ENCODE measurements around the gene KANK2. TPM values are rescaled to one million over a fixed set of nuclear protein-coding genes. Genes with fewer than 3 reads are reported as not detected.
"Not testable (repeated sequence)": the region's sequence is repeated elsewhere in the genome, so short reads cannot be mapped to it uniquely, and the experiment has no call there.

KANK2 gene
- total and polyA plus RNA-seq, 3 experiments from 2014 or later: 0.16 to 2.3 (median 2.0) TPM

- Mint-ChIP-seq H3K4me1 (peaks cover 0 to 2% (median 0%) of the 10 kb centered on the region in 3 donors), H3K36me3 (peaks cover 3 to 38% (median 11%) of the 10 kb centered on the region in 3 donors), H3K4me3 (no peak overlapping the region), H3K27me3 (no peaks in the 10 kb centered on the region), H3K9me3 (no peaks in the 10 kb centered on the region), H3K27ac (peak overlapping the region in 1 of 8 donors; percentile 68)
- Histone ChIP-seq H3K4me3 (ENCODE audit: low read length) (no peak overlapping the region), H3K4me1 (ENCODE audit: insufficient read depth, low read length) (no peaks in the 10 kb centered on the region), H3K9me3 (ENCODE audit: low read length) (no peaks in the 10 kb centered on the region), H3K27me3 (ENCODE audit: insufficient read depth, low read length, poor library complexity, severe bottlenecking) (no peaks in the 10 kb centered on the region), H3K36me3 (ENCODE audit: insufficient read depth, low read length) (peaks cover 21% of the 10 kb centered on the region), H3K27ac (ENCODE audit: low read depth, low read length) (no peak overlapping the region)
- POLR2A ChIA-PET: no interaction called here
- no peak for DNase-seq
- CTCF ChIA-PET: interaction anchor here (3.3 to 3.8 kb wide), 2 partner anchors 42 to 96 kb away, joined by 9 to 29 read pairs; partner anchors contain the start of gene LDLR
These were observed 65.9 kb downstream of the KANK2 start for GRCh38 chr19:11131471-11131870.

- peaks cover 3 to 41% (median 13%) of the 10 kb centered on the region in 3 donors for H3K36me3 Mint-ChIP-seq
- Histone ChIP-seq H3K4me1 (ENCODE audit: insufficient read depth, low read length) (peaks cover 2% of the 10 kb centered on the region), H3K4me3 (ENCODE audit: low read length) (no peak overlapping the region), H3K27me3 (ENCODE audit: insufficient read depth, low read length, poor library complexity, severe bottlenecking) (no peaks in the 10 kb centered on the region), H3K9me3 (ENCODE audit: low read length) (no peaks in the 10 kb centered on the region), H3K27ac (ENCODE audit: low read depth, low read length) (no peak overlapping the region), H3K36me3 (ENCODE audit: insufficient read depth, low read length) (peaks cover 24% of the 10 kb centered on the region)
- CTCF ChIA-PET: interaction anchor here (3.3 to 3.8 kb wide), 2 partner anchors 42 to 95 kb away, joined by 9 to 29 read pairs; partner anchors contain the start of gene LDLR
- peaks cover 0 to 4% (median 3%) of the 10 kb centered on the region in 3 donors for H3K4me1 Mint-ChIP-seq
- peak overlapping the region in 3 of 8 donors; percentile 36 to 79 (median 68) for H3K27ac Mint-ChIP-seq
- peak; percentile 54 to 78 (median 61) for DNase-seq
- POLR2A ChIA-PET: no interaction called here
- H3K4me3 Mint-ChIP-seq: no peak overlapping the region
- H3K27me3 Mint-ChIP-seq: no peaks in the 10 kb centered on the region
- H3K9me3 Mint-ChIP-seq: no peaks in the 10 kb centered on the region
These were observed 66.4 kb downstream of the KANK2 start for GRCh38 chr19:11130824-11131455.

DNA sequence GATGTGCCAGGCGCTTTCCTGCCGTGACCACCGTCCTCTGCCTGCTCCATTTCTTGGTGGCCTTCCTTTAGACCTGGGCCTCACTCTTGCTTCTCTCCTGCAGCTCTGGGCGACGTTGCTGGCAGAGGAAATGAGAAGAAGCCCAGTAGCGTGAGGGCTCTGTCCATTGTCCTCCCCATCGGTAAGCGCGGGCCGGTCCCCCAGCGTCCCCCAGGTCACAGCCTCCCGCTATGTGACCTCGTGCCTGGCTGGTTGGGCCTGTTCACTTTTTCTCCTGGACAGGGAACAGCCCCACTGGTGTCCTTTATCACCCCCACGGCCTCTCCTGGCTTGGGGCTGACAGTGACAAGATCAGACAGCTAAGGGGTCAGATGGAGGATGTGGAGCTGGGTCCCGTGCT lies 69.4 kb downstream of the KANK2 start:
- Mint-ChIP-seq H3K36me3 (peaks cover 3 to 46% (median 13%) of the 10 kb centered on the region in 3 donors), H3K4me1 (peaks cover 0 to 4% (median 3%) of the 10 kb centered on the region in 3 donors), H3K27me3 (no peaks in the 10 kb centered on the region), H3K9me3 (no peaks in the 10 kb centered on the region), H3K4me3 (no peak overlapping the region), H3K27ac (peak overlapping the region in 1 of 8 donors; percentile 83)
- Histone ChIP-seq H3K36me3 (ENCODE audit: insufficient read depth, low read length) (peaks cover 30% of the 10 kb centered on the region), H3K4me1 (ENCODE audit: insufficient read depth, low read length) (peaks cover 3% of the 10 kb centered on the region), H3K27me3 (ENCODE audit: insufficient read depth, low read length, poor library complexity, severe bottlenecking) (no peaks in the 10 kb centered on the region), H3K9me3 (ENCODE audit: low read length) (no peaks in the 10 kb centered on the region), H3K27ac (ENCODE audit: low read depth, low read length) (no peak overlapping the region), H3K4me3 (ENCODE audit: low read length) (no peak overlapping the region)
- ChIA-PET CTCF (interaction anchor here (2.2 to 3.8 kb wide), 2 partner anchors 92 to 355 kb away, joined by 6 to 29 read pairs; no protein-coding TSS in a partner anchor), POLR2A (no interaction called here)
- DNase-seq: no peak

GRCh38 chr19:11125994-11126685 lies 71.2 kb downstream of the KANK2 start:
- Histone ChIP-seq H3K9me3 (ENCODE audit: low read length) (no peaks in the 10 kb centered on the region), H3K36me3 (ENCODE audit: insufficient read depth, low read length) (peaks cover 23% of the 10 kb centered on the region), H3K27ac (ENCODE audit: low read depth, low read length) (no peak overlapping the region), H3K4me3 (ENCODE audit: low read length) (no peak overlapping the region), H3K27me3 (ENCODE audit: insufficient read depth, low read length, poor library complexity, severe bottlenecking) (no peaks in the 10 kb centered on the region), H3K4me1 (ENCODE audit: insufficient read depth, low read length) (peaks cover 3% of the 10 kb centered on the region)
- ChIA-PET CTCF (interaction anchor here (0.6 to 4.2 kb wide), 24 partner anchors 10 to 357 kb away, joined by 3 to 55 read pairs (median 4); partner anchors contain the start of genes LDLR and SPC24), POLR2A (interaction anchor here (0.6 to 0.8 kb wide), 5 partner anchors 30 to 163 kb away, joined by 3 read pairs; no protein-coding TSS in a partner anchor)
- H3K4me1 Mint-ChIP-seq: peaks cover 0 to 4% (median 1%) of the 10 kb centered on the region in 3 donors
- no peaks in the 10 kb centered on the region for H3K9me3 Mint-ChIP-seq
- peaks cover 3 to 39% (median 11%) of the 10 kb centered on the region in 3 donors for H3K36me3 Mint-ChIP-seq
- peak overlapping the region in 5 of 8 donors; percentile 31 to 54 (median 47) for H3K27ac Mint-ChIP-seq
- H3K27me3 Mint-ChIP-seq: no peaks in the 10 kb centered on the region
- DNase-seq: peak; percentile 53 to 84 (median 64)
- H3K4me3 Mint-ChIP-seq: no peak overlapping the region

DNA sequence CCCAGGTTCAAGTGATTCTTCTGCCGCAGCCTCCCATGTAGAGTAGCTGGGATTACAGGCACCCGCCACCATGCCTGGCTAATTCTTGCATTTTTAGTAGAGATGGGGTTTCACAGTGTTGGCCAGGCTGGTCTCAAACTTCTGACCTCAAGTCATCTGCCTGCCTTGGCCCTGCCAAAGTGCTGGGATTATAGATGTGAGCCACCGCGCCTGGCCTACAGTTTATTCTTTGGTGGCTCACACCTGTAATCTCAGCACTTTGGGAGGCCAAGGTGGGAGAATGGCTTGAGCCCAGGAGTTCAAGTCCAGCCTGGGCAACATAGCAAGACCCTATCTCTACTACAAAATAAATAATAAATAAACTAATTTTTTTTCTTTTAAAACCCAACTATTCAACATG lies 73.2 kb downstream of the KANK2 start:
- H3K4me3 ChIP-seq (ENCODE audit: low read length); H3K4me1 Mint-ChIP-seq; H3K27me3 ChIP-seq (ENCODE audit: insufficient read depth, low read length, poor library complexity, severe bottlenecking); H3K27ac ChIP-seq (ENCODE audit: low read depth, low read length); H3K27ac Mint-ChIP-seq; H3K9me3 ChIP-seq (ENCODE audit: low read length); H3K4me1 ChIP-seq (ENCODE audit: insufficient read depth, low read length); H3K27me3 Mint-ChIP-seq; POLR2A ChIA-PET; H3K4me3 Mint-ChIP-seq; DNase-seq; H3K9me3 Mint-ChIP-seq: not testable (repeated sequence)
- CTCF ChIA-PET: interaction anchor here (1.2 to 4.2 kb wide), 3 partner anchors 8 to 90 kb away, joined by 5 to 55 read pairs (median 15); no protein-coding TSS in a partner anchor
- H3K36me3 ChIP-seq (ENCODE audit: insufficient read depth, low read length): peaks cover 33% of the 10 kb centered on the region
- peaks cover 3 to 40% (median 17%) of the 10 kb centered on the region in 3 donors for H3K36me3 Mint-ChIP-seq

DNA sequence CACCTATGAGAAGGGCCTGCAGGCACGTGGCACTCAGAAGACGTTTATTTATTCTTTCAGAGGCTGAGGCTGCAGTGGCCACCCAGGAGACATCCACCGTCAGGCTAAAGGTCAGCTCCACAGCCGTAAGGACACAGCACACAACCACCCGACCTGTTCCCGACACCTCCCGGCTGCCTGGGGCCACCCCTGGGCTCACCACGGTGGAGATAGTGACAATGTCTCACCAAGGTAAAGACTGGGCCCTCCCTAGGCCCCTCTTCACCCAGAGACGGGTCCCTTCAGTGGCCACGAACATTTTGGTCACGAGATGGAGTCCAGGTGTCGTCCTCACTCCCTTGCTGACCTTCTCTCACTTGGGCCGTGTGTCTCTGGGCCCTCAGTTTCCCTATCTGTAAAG lies 74.2 kb downstream of the KANK2 start:
- Histone ChIP-seq H3K9me3 (ENCODE audit: low read length) (no peaks in the 10 kb centered on the region), H3K27me3 (ENCODE audit: insufficient read depth, low read length, poor library complexity, severe bottlenecking) (no peaks in the 10 kb centered on the region), H3K4me3 (ENCODE audit: low read length) (no peak overlapping the region), H3K27ac (ENCODE audit: low read depth, low read length) (no peak overlapping the region), H3K4me1 (ENCODE audit: insufficient read depth, low read length) (peaks cover 3% of the 10 kb centered on the region), H3K36me3 (ENCODE audit: insufficient read depth, low read length) (peaks cover 30% of the 10 kb centered on the region)
- H3K27me3 Mint-ChIP-seq: no peaks in the 10 kb centered on the region
- peaks cover 0 to 4% (median 1%) of the 10 kb centered on the region in 3 donors for H3K4me1 Mint-ChIP-seq
- no peak for DNase-seq
- POLR2A ChIA-PET: no interaction called here
- CTCF ChIA-PET: interaction anchor here (0.8 kb wide), 1 partner anchor 87 kb away, joined by 4 read pairs; no protein-coding TSS in a partner anchor
- peak overlapping the region in 1 of 7 donors; percentile 48 for H3K4me3 Mint-ChIP-seq
- peak overlapping the region in 1 of 8 donors; percentile 33 for H3K27ac Mint-ChIP-seq
- H3K36me3 Mint-ChIP-seq: peaks cover 3 to 46% (median 18%) of the 10 kb centered on the region in 3 donors
- no peaks in the 10 kb centered on the region for H3K9me3 Mint-ChIP-seq

- H3K27me3 Mint-ChIP-seq; H3K9me3 Mint-ChIP-seq; H3K27ac ChIP-seq (ENCODE audit: low read depth, low read length); H3K4me3 Mint-ChIP-seq; H3K4me1 Mint-ChIP-seq; H3K9me3 ChIP-seq (ENCODE audit: low read length); H3K27ac Mint-ChIP-seq; DNase-seq; H3K27me3 ChIP-seq (ENCODE audit: insufficient read depth, low read length, poor library complexity, severe bottlenecking); H3K4me3 ChIP-seq (ENCODE audit: low read length); H3K4me1 ChIP-seq (ENCODE audit: insufficient read depth, low read length); POLR2A ChIA-PET: not testable (repeated sequence)
- peaks cover 24% of the 10 kb centered on the region for H3K36me3 ChIP-seq (ENCODE audit: insufficient read depth, low read length)
- peaks cover 3 to 45% (median 18%) of the 10 kb centered on the region in 3 donors for H3K36me3 Mint-ChIP-seq
- CTCF ChIA-PET: interaction anchor here (0.6 to 1.8 kb wide), 2 partner anchors 86 to 136 kb away, joined by 3 read pairs; no protein-coding TSS in a partner anchor
These were observed 75.4 kb downstream of the KANK2 start for GRCh38 chr19:11121963-11122362.

DNA sequence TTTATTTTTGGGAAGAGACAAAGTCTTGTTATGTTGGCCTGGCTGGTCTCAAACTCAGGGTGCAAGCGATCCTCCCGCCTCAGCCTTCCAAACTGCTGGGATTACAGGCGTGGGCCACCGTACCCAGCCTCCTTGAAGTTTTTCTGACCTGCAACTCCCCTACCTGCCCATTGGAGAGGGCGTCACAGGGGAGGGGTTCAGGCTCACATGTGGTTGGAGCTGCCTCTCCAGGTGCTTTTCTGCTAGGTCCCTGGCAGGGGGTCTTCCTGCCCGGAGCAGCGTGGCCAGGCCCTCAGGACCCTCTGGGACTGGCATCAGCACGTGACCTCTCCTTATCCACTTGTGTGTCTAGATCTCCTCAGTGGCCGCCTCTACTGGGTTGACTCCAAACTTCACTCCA lies 80.8 kb downstream of the KANK2 start:
- Histone ChIP-seq H3K36me3 (ENCODE audit: insufficient read depth, low read length) (peaks cover 14% of the 10 kb centered on the region), H3K9me3 (ENCODE audit: low read length) (no peaks in the 10 kb centered on the region), H3K27me3 (ENCODE audit: insufficient read depth, low read length, poor library complexity, severe bottlenecking) (no peaks in the 10 kb centered on the region), H3K4me1 (ENCODE audit: insufficient read depth, low read length) (no peaks in the 10 kb centered on the region), H3K4me3 (ENCODE audit: low read length) (no peak overlapping the region), H3K27ac (ENCODE audit: low read depth, low read length) (no peak overlapping the region)
- Mint-ChIP-seq H3K27me3 (no peaks in the 10 kb centered on the region), H3K36me3 (peaks cover 9 to 70% (median 22%) of the 10 kb centered on the region in 3 donors), H3K27ac (peak overlapping the region in 1 of 8 donors; percentile 69), H3K4me1 (no peaks in the 10 kb centered on the region), H3K9me3 (no peaks in the 10 kb centered on the region), H3K4me3 (no peak overlapping the region)
- no peak for DNase-seq
- CTCF ChIA-PET: interaction anchor here (1.2 to 1.3 kb wide), 2 partner anchors 8 to 10 kb away, joined by 4 to 5 read pairs; no protein-coding TSS in a partner anchor
- POLR2A ChIA-PET: no interaction called here
